Ecto neural progenitor cell (in vitro differentiated cells): ENCODE results near the gene HPCA.
"Not testable (repeated sequence)": the region's sequence is repeated elsewhere in the genome, so short reads cannot be mapped to it uniquely, and the experiment has no call there.

Experiments
- DNase-seq: peaks from one replicate; pipeline ENCODE4 v3.0.0-alpha.2; 2018; ENCODE audit warnings: low spot score

HPCA gene

DNA sequence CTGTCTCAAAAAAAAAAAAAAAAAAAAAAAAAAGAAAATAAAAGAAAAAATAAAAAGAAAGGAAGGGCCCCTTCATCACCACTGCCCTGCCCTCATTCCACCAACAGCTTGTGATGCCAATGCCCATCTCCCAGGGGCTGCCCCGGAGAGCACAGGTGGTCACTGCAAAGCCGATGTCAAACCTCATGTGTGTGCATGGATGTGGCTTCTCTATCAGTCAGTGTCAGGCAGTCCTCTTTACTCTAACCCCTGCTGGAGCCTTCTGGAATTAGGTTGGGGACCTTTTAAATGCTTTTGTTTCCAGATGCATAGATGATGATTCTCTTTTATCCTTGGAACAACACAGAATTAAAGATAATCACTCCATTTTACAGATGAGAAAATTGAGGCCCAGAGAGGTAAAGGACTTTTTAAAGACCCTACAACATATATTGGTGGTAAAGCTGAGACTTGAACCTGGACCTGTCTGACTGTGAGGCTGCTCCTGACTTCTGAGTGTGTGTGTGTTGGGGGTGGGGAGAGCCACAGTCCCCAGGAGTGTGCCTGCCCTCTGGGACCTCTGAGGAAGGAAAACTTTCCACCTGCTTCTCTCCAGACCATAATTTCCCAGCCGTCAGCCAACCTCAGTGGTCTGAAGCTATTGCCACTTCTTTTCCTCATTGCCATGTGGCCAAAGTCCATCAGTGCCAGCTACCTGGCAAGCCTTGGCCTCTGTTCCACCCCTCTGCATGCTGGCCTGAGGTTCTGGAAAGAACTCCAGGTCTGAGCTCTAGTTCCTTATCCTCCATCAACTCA lies 17.9 kb downstream of the HPCA start:
- DNase-seq = no peak

- DNase-seq = no peak
Observed at GRCh38 chr1:32904797-32905196, 18.5 kb downstream of the HPCA start.

- not testable (repeated sequence) for DNase-seq
Observed at GRCh38 chr1:32905588-32905987, 19.3 kb downstream of the HPCA start.

DNA sequence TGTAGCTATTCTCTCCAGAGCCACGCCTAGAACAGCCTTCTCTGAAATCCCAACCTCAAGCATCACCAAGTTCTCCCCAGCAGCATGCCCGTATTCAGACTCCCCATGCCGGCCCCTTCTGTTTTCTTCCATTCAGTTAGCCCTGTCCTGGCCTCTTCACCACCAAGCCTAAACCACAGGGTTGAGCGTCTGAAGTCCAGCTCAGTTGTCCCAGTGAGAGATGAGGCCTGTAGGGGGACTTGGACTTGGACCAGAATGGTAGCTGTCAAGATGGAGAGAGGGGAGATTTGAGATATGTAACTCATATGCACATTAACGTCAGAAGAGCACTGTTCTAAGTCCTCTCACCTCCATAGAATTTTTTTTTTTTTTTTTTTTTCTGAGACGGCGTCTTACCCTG lies 20.4 kb downstream of the HPCA start:
- DNase-seq = no peak

DNA sequence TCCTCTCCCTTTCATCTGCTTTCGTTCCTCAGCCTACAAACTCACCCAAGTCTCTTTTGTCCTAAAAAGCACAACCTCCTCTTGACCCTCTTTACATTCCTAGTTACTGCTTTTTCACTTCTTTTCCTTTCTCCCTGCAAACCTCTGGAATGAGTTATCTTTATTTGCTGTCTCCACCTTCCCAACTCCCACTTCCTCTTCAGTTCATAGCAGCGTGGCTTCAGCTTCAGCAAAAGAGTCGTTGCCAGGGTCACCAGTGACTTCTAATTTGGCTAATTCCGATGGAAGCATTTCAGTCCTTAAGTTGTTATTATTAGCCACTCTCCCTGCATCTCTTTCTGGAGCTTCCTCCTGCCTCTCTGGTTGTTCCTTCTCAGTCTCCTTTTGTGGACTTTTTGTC lies 21.1 kb downstream of the HPCA start:
- DNase-seq = no peak

GRCh38 chr1:32910319-32910718 lies 24.0 kb downstream of the HPCA start:
- DNase-seq = no peak

DNA sequence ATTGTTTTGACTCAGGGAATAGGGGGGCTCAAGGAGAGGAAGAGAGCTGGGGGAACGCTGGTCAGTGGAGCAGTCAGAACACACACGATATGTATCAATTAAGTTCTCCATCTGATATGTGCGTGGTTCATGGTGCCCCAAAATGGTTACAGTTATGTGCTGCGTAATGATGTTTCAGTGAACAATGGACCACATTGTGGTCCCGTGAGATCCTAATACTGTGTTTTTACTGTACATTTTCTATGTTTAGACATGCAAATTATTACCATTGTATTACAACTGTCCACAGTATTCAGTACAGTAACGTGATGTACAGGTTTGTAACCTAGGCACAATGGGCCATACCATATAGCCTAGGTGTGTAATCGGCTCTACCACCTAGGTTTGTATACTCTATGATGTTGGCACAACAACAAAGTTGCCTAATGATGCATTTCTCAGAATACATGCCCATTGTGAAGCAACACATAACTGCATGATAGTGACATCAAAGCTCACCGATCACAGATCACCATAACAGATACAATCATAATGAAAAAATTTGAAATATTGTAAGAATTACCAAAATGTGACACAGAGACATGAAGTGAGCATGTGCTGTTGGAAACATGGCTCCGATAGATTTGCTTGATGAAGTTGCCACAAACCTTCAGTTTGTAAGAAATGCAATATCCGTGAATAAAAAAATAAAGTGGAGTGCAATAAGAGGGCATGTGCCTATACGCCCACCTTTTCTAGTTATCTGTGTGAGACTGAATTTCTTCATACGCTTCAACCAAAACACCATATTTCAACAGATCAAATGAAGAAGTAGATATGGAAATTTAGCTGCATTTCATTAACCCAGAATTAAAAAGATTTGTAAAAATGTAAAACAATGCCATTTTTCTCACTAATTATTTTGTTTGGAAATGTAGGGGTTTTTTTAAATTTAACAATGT lies 29.7 kb downstream of the HPCA start:
- DNase-seq = no peak

- DNase-seq = no peak
Observed at GRCh38 chr1:32917521-32917920, 31.2 kb downstream of the HPCA start.

DNA sequence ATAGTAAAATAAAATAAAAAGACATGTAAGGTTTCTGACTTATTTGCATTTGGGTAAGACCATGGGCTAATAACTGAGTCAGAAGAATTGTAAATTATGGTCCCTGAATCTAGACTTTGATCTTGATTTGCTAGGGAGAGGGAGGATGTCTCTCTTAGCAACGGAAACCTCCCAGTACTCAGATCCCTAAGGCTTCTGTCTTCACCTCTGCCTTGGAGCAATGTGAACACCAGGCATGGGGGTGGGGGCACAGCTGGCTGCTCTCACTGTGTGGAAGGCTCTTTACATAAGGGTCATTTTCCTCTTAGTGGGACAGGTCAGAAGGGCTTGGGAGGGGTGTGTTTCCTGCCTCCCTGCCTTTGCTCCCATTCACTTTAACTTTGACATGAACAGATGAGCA lies 31.9 kb downstream of the HPCA start:
- no peak for DNase-seq

DNA sequence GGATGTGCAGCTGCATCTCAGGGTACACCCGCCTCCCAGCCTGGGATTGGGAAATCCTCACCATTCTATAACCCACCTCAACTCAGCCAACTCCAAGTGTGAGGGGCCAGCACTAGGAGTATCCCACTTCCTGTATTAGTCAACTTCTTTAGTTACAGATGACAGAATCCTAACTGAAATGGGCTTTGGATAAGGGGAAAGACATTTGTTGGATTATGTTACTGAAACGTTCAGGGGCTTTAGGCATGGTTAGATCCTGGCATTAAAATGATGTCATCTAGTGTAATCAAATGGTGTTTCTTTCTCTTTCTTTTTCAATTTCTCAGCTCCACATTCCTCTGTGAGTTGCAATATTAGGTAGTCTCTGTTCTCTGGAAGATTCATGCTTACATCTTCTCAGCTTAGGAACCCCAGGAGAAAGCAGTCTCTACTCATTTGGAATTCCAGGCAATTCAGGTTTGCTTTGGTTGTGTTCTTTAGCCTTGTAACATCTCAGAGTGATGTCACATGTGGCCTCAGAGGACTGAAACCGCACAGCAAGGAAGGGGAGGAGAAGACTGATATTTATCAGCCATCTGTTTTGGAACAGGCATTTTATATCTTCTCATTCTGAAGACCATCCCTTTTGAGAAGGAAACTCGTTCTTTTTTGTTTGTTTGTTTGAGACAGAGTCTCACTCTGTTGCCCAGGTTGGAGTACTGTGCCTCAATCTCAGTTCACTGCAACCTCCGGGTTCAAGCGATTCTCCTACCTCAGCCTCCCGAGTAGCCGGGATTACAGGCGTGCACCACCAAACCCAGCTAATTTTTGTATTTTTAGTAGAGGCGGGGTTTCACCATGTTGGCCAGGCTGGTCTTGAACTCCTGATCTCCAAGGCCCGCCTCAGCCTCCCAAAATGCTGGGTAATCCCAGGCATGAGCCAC lies 33.8 kb downstream of the HPCA start:
- DNase-seq = no peak

GRCh38 chr1:32920833-32921232 lies 34.5 kb downstream of the HPCA start:
- DNase-seq = no peak

DNA sequence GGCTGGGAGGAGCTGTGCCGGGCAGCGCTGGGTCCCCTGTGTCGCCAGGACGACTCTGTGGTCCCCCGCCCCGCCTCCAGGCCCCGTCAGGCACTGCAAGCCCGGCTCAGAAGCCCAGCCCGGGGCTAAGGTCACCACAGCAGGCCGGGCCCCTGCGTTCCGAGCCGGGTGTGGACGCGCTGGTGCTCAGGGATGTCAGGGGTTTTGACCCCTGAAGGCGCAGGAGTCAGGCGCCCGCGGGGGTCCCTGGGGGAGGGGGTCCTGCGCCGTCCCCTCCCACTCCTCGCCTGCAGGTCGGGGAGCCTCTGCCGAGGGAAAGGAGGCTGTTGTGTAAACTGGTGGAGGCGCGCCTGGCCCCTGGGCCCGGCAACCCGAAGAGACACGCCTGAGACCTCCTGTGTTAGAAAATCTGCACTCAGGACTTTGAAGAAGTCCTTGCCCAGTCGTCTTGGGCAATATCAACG lies 38.6 kb downstream of the HPCA start:
- DNase-seq = peak; percentile 83

- peak; percentile 53 for DNase-seq
Observed at GRCh38 chr1:32925403-32926162, 39.3 kb downstream of the HPCA start.

- DNase-seq = no peak
Observed at GRCh38 chr1:32926562-32926961, 40.3 kb downstream of the HPCA start.

GRCh38 chr1:32927441-32927840 lies 41.1 kb downstream of the HPCA start:
- DNase-seq = no peak

- DNase-seq = no peak
Observed at GRCh38 chr1:32928285-32928684, 42.0 kb downstream of the HPCA start.

- DNase-seq = no peak
Observed at GRCh38 chr1:32928715-32929114, 42.4 kb downstream of the HPCA start.

DNA sequence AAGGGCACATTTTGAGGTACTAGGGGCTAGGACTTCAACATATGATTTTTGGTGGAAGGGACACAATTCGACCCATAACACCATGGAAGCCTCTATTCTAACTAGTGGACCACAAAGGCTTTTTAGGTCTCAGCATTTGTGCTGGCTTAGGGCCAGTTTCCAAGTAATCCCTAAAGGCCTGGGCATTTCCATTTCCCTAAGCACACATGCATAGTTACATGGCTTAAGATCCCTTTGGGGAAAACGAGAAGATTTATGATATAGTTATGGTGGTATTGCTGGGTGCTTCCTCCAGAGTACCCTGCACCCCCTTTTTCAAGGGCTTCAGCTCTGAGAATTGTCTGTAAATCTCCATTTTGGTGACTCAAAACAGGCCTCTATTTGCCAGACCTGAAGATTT lies 43.1 kb downstream of the HPCA start:
- no peak for DNase-seq

GRCh38 chr1:32931760-32932159 lies 45.5 kb downstream of the HPCA start:
- DNase-seq = no peak

GRCh38 chr1:32933742-32934322 lies 47.5 kb downstream of the HPCA start:
- DNase-seq = no peak

- DNase-seq = no peak
Observed at GRCh38 chr1:32934535-32934934, 48.2 kb downstream of the HPCA start.
